ENCODE results near the gene SLC7A8.

DNA sequence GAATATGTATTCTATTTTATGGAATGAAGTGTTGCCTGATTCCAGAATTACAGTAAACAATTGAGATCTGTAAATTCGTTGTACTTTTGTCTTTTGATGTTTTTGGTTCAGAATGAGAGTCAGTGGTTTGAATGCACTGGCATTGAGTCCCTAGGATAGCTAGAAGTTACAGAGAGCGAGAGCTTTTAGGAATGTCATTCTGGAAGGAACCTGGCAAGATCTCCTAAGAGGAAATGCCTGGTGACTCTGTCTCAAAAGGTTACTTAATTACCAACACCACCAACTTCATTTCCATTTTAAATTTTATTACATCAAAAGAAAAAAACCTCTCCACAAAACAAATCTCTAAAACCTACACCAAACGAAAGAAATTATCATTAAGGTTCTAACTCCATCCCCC, 58.4 kb downstream of the SLC7A8 start:
- TF ChIP-seq ZNF274 (IDR thresholded peaks at IDR 0.05; ENCODE audit: low read depth, low read length), result no peak
- TF ChIP-seq SUZ12 (IDR thresholded peaks at IDR 0.05; ENCODE audit: extremely low read depth, insufficient read depth, insufficient read length), result no peak

Data from NT2/D1 (cell line).